DLD1 (cell line): Measurements from ENCODE around the gene ZNF83.
"Not testable (repeated sequence)": the region's sequence is repeated elsewhere in the genome, so short reads cannot be mapped to it uniquely, and the experiment has no call there.

Experiments used
- in situ Hi-C: cut with HindIII; loops from 2 replicates; pipeline ENCODE4 v1.10.0; 2017; ENCODE audit warnings: low sequenced_read_pairs

Gene ZNF83

GRCh38 chr19:52637718-52638585, at the start of gene ZNF83:
TSS of gene ZNF83 (minus strand) at chr19:52638355.
- in situ Hi-C loops: no loop called here

GRCh38 chr19:52687684-52688083, 49.5 kb upstream of the ZNF83 start:
- in situ Hi-C loops: no loop called here

GRCh38 chr19:52685811-52686210, 47.7 kb upstream of the ZNF83 start:
- in situ Hi-C loops: no loop called here

- in situ Hi-C loops: not testable (repeated sequence)
Measured at GRCh38 chr19:52681216-52681615, 43.1 kb upstream of the ZNF83 start.

- in situ Hi-C loops: no loop called here
Measured at GRCh38 chr19:52679598-52679997, 41.4 kb upstream of the ZNF83 start.

DNA sequence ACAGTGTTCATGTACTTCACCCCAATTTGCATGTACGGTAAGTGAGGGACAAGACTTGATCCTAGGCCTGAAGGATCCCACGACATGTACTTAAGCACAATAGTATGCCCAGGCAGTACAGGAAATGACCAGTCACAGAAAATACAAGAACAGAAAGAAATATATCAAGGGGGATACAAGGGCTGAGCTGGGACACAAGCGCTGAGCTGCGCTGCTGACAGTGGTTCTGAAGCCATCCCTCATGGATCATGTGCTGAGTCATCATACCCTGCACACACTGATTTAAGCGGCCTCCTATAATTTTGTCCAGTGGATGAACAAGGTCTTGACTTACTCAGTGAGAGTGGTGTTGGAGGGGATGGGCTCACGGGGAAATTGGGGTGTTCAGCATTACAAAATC, 37.1 kb upstream of the ZNF83 start:
- in situ Hi-C loops: not testable (repeated sequence)

GRCh38 chr19:52673014-52673413, 34.9 kb upstream of the ZNF83 start:
- in situ Hi-C loops: no loop called here

DNA sequence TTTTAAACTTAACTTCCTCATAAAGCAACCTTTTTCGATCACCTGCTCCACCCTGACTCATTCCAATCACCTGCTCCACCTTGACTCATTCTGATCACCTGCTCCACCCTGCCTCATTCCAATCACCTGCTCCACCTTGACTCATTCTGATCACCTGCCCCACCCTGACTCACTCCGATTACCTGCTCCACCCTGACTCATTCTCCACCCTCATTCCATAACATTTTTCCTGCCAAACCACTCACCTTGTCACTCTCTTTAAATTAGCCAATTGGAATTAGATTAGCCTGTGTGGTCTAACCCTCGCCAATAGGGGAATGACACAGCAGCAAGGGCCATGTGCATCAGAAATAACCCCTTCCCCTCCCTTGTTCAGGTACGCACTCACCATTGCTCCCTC, 31.9 kb upstream of the ZNF83 start:
- in situ Hi-C loops: no loop called here

DNA sequence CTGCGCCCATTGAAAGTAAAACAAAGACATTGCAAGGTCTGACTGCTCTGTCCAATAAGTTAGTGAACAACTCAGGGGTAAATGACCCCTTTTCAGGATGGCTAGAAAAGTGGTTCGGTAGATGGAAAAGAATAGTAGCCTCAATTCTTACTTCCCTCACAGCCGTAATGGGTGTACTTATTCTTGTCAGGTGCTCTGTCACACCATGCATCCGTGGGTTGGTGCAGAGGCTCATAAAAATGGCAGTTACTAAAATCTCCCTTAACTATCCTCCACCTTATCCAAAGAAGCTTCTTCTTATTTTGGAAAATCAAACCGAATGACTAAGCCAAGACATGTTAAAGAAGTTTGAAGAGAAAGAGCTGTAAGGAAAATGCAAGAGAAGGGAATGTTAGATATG, 31.4 kb upstream of the ZNF83 start:
- in situ Hi-C loops: no loop called here

DNA sequence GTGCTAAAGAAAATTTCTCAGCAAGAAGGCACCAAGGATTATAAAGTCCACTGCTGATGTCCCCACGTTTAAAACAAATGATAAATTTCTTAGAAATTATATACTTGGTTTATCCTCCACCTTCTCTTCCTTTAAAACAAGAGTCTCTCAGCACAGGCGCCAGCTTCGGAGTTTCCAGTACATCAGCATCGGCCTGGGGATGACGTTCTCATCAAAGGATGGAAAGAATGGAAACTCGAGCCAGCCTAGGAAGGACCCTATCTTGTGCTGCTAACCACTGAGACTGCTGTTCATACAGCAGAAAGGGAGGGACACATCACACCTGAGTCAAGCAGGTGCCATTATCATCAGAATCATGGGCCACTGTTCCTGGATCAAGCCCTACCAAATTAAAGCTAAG, 29.8 kb upstream of the ZNF83 start:
- in situ Hi-C loops: no loop called here

DNA sequence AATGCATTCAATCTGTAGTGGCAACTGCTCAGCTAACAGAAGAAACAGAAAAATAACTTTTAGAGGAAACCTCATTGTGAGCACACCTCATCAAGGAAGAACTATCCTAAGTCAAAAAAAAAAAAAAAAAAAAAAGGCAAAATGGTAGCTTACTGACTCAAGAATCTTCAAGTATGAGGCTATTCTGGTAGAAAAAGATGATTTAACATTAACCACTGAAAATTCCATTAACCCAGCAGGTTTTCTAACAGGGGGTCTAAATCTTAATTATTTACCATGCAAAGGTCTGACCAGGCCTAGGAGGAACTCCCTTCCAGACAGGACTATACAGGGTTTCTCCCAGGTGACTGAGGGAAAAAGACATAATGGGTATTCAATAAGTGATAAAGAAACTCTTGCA, 28.4 kb upstream of the ZNF83 start:
- in situ Hi-C loops: no loop called here

DNA sequence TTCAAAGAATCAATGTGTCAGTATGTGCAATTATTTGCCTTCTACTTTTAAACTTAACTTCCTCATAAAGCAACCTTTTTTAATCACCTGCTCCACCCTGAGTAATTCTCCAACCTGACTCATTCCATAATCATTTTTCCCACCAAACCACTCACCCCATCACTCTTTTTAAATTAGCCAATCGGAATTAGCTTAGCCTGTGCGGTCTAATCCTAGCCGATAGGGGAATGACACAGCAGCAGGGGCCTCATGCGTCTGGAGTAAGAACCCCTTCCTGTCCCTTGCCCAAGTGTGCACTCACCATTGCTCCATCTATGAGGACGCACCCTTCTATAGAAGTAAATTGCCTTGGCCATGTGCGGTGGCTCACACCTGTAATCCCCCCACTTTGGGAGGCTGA, 27.4 kb upstream of the ZNF83 start:
- in situ Hi-C loops: no loop called here

- in situ Hi-C loops: no loop called here
Measured at GRCh38 chr19:52665027-52665426, 26.9 kb upstream of the ZNF83 start.

DNA sequence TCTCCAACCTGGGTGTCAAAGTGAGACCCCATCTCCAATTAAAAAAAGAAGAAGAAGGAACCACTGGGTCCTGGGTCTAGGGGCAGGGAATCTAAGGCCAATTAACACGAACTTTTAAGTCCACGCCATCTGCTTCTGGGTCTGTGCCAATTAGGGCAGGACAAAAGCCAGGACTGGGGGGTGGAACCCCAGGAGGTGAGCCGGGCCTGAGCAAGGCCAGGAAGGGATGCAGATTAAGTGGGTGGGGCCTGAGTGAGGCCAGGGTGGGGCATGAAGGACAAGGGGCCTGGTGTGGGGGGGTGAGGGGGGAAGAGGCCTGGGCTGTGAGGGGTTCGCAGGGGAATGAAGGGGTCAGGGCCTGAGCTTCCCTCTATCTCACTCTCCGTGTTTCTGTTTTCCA, 26.3 kb upstream of the ZNF83 start:
- in situ Hi-C loops: no loop called here

DNA sequence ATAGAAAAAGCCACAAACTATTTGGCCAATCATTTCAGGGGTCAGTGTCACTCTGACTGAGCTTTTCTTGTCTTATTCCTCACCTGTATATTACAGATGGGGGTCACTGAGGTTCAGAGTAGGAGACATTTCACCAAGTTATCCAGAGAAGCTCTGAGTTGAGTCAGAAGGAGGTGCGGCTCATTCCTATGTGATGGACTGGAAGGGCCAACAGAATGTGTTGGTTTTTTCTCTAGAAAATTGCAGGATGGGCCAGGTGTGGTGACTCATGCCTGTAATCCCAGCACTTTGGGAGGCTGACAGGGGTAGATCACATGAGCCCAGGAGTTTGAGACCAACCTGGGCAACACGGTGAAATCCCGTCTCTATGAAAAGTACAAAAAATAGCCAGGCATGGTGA, 24.5 kb upstream of the ZNF83 start:
- in situ Hi-C loops: no loop called here

DNA sequence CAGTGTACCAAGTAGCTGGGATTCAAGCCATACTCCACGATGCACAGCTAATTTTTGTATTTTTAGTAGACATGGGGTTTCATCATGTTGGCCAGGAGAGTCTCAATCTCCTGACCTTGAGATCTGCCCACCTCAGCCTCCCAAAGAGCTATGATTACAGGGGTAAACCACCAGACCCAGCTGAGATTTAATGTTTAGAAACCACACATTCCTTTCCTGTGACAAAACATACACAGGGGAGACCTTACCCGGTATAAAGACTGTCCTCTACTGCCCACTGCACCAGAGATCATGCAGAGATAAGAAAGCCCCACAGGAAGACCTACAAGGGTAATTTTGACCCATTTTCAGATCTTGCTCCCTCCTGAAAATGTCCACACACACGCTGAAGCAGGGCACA, 22.8 kb upstream of the ZNF83 start:
- in situ Hi-C loops: no loop called here

DNA sequence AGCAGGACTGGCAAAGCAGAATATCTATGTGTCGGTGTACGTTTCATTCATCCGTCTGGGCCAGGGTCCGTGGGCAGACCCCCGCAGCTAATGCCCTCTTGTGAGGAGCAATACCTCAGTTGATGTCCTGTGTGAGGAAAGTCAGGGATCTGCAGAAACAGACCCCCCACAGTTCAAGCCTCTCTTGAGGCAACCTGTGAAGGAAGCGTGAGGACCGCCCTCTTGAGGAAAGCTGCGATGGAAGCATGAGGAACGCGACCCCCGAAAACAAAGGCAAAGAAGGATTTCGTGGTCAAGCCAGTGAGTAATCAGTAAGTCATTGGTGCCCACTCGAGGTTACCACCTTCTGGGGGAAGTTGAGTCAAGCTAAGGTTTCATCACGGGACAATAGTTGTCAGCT, 20.9 kb upstream of the ZNF83 start:
- in situ Hi-C loops: no loop called here

- in situ Hi-C loops: no loop called here
Measured at GRCh38 chr19:52658595-52658994, 20.4 kb upstream of the ZNF83 start.

- in situ Hi-C loops: no loop called here
Measured at GRCh38 chr19:52653161-52653560, 15.0 kb upstream of the ZNF83 start.

GRCh38 chr19:52651956-52652355, 13.8 kb upstream of the ZNF83 start:
- in situ Hi-C loops: no loop called here

- in situ Hi-C loops: no loop called here
Measured at GRCh38 chr19:52648336-52649016, 10.3 kb upstream of the ZNF83 start.

DNA sequence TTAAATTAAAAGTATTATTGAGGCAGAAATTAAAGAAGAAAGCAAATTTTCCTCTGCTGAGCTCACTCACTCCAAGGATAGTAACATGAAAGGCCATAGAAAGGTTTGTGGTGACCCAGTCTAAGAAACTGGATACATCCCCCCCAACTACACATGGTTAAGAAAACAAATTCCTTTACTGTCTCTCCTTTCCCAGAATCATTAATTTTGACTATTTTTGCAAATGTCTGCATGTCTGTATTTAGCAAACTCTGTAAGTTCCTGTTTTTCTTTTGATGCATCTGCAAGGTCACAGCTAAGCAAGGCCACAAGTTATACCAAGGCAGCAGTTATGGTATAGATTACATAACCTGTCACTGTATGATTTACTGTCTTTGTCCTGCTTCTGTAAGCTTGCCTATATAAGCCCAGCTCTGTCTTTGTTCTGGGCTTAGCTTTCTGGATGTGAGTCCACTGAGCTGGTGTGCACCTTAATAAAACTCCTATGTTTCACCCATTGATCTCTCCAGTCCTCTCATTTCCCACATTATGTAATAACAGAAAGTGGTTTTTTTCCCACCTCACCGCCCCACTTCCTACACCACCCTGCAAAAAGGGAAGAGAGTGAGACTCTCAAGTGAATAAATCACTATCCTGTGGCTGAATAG, 8.5 kb upstream of the ZNF83 start:
- in situ Hi-C loops: no loop called here
